GM23338 (cell line): ENCODE results near the gene WDR5B. TPM values are rescaled to one million over a fixed set of nuclear protein-coding genes. Genes with fewer than 3 reads are reported as not detected.

Experiments used
- ATAC-seq: fragments of 200-7000 bp; cut with Tn5 transposase; 3 replicates; pipeline ENCODE4 v1.9.1; 2020
- DNase-seq: peaks from one replicate; pipeline ENCODE4 v3.0.0-alpha.2; 2015; ENCODE audit warnings: low spot score
- H2AFZ ChIP-seq: fragments of 200-600 bp; sonication (generic); 2 replicates; pipeline ENCODE4 v1.8.0; 2016; ENCODE audit warnings: antibody characterized with exemption, mild to moderate bottlenecking, moderate library complexity
- H3F3A ChIP-seq: fragments of 200-600 bp; sonication (generic); replicated peaks from 2 replicates; pipeline ENCODE4 v1.8.0; 2017; ENCODE audit warnings: antibody characterized with exemption, mixed run types, low read depth
- H3K27ac ChIP-seq: fragments of 200-600 bp; sonication (generic); 2 replicates; pipeline ENCODE4 v1.6.1; 2016; ENCODE audit warnings: low read depth
- H3K27me3 ChIP-seq: fragments of 200-600 bp; sonication (generic); 2 replicates; pipeline ENCODE4 v1.8.0; 2016; ENCODE audit warnings: mild to moderate bottlenecking, mixed run types, moderate library complexity; ENCODE audit not compliant: insufficient read depth
- H3K36me3 ChIP-seq: fragments of 200-600 bp; sonication (generic); 2 replicates; pipeline ENCODE4 v1.8.0; 2016; ENCODE audit warnings: mild to moderate bottlenecking; ENCODE audit not compliant: insufficient read depth
- H3K4me1 ChIP-seq: fragments of 200-600 bp; sonication (generic); 2 replicates; pipeline ENCODE4 v1.8.0; 2016; ENCODE audit warnings: mild to moderate bottlenecking, moderate library complexity; ENCODE audit not compliant: insufficient read depth
- H3K4me2 ChIP-seq: fragments of 200-600 bp; sonication (generic); 2 replicates; pipeline ENCODE4 v1.7.1; 2017; ENCODE audit warnings: mixed run types
- H3K4me3 ChIP-seq: fragments of 200-600 bp; sonication (generic); 2 replicates; pipeline ENCODE4 v1.6.1; 2016; ENCODE audit warnings: mixed run types
- H3K79me2 ChIP-seq: fragments of 200-600 bp; sonication (generic); replicated peaks from 2 replicates; pipeline ENCODE4 v1.8.0; 2017; ENCODE audit warnings: mild to moderate bottlenecking; ENCODE audit not compliant: insufficient read depth
- H3K9me2 ChIP-seq: fragments of 200-600 bp; sonication (generic); 2 replicates; pipeline ENCODE4 v1.8.0; 2017; ENCODE audit not compliant: insufficient read depth
- H4K20me1 ChIP-seq: fragments of 200-600 bp; sonication (generic); replicated peaks from 2 replicates; pipeline ENCODE4 v1.8.0; 2017; ENCODE audit warnings: mild to moderate bottlenecking; ENCODE audit not compliant: insufficient read depth
- H3K27ac Mint-ChIP-seq: 2 replicates; pipeline ENCODE4 v1.8.0; 2020; ENCODE audit warnings: inconsistent platforms, mild to moderate bottlenecking, moderate library complexity, mixed read lengths
- H3K27me3 Mint-ChIP-seq: 3 replicates; pipeline ENCODE4 v1.8.0; 2022; ENCODE audit warnings: low read depth, mild to moderate bottlenecking, moderate library complexity, mixed read lengths, inconsistent platforms; ENCODE audit not compliant: insufficient read depth, poor library complexity
- H3K36me3 Mint-ChIP-seq: 3 replicates; pipeline ENCODE4 v1.8.0; 2021; ENCODE audit warnings: low read depth, mild to moderate bottlenecking, inconsistent platforms, moderate library complexity, mixed read lengths
- H3K4me1 Mint-ChIP-seq: 3 replicates; pipeline ENCODE4 v1.8.0; 2020; ENCODE audit warnings: mild to moderate bottlenecking, inconsistent platforms, mixed read lengths
- H3K4me3 Mint-ChIP-seq: 3 replicates; pipeline ENCODE4 v1.8.0; 2021; ENCODE audit warnings: moderate library complexity, mild to moderate bottlenecking, inconsistent platforms, mixed read lengths
- H3K9me3 Mint-ChIP-seq: 3 replicates; pipeline ENCODE4 v1.8.0; 2020; ENCODE audit warnings: moderate library complexity, mild to moderate bottlenecking, inconsistent platforms, mixed read lengths
- CTCF ChIP-seq, 2 experiments: fragments of 200-600 bp in 1 of 2; sonication (generic) in 1 of 2; conservative IDR thresholded peaks; 2 replicates each; pipeline versions ENCODE4 v1.5.1 to v1.6.1; 2016 to 2017; ENCODE audit warnings: antibody characterized with exemption in 2 of 2, low read depth in 2 of 2, mild to moderate bottlenecking in 2 of 2, moderate library complexity in 1 of 2
- ETS1 ChIP-seq: IDR thresholded peaks from 2 replicates; pipeline ENCODE4 v1.6.1; 2016; ENCODE audit warnings: antibody characterized with exemption
- POLR2AphosphoS5 ChIP-seq: IDR thresholded peaks from 2 replicates; pipeline ENCODE4 v1.6.1; 2016; ENCODE audit warnings: antibody characterized with exemption, low read depth
- REST ChIP-seq: IDR thresholded peaks from one replicate; pipeline ENCODE4 v1.6.1; 2018; ENCODE audit warnings: antibody characterized with exemption; ENCODE audit not compliant: unreplicated experiment
- ZNF462 ChIP-seq: fragments of 250-450 bp; sonication (Bioruptor Pico); IDR thresholded peaks from 2 replicates; pipeline ENCODE4 v1.5.0; 2020; ENCODE audit warnings: mild to moderate bottlenecking, moderate library complexity
- polyA plus RNA-seq: library from polyadenylated mRNA; unstranded; fragments of >200 nt; fragmentation: Nextera tagmentation; extraction: Ambion mirVana; gene quantifications from 2 replicates; pipeline ENCODE4 v1.2.1, GENCODE V29; 2016
- total RNA-seq: library from RNA; depleted of rRNA; stranded (reverse); fragments of >200 nt; shearing (Covaris generic); gene quantifications from 2 replicates; pipeline ENCODE4 v1.2.3, GENCODE V29; 2014

The WDR5B gene
- total and polyA plus RNA-seq, 2 experiments from 2014 or later = 0.81 to 2.7 TPM

GRCh38 chr3:122461806-122462205 is 45.9 kb upstream of the WDR5B start:
- H3K27ac Mint-ChIP-seq = no peak overlapping the region

More at GRCh38 chr3:122461806-122462205, 45.9 kb upstream of the WDR5B start:
- peaks cover 9% of the 10 kb centered on the region for H3K79me2 ChIP-seq
- no peaks in the 10 kb centered on the region for H3K4me1 ChIP-seq
- Mint-ChIP-seq H3K27me3 (no peaks in the 10 kb centered on the region), H3K9me3 (no peaks in the 10 kb centered on the region), H3K36me3 (peaks cover 52% of the 10 kb centered on the region), H3K4me3 (no peak overlapping the region), H3K4me1 (no peaks in the 10 kb centered on the region)
- no peak for TF ChIP-seq REST
- TF ChIP-seq POLR2AphosphoS5 = no peak
- TF ChIP-seq ETS1 = no peak
- TF ChIP-seq CTCF (conservative IDR thresholded peaks at IDR 0.05; ENCODE audit: low read depth in 2 of 2) = no peak
- TF ChIP-seq ZNF462 = no peak
- no peak overlapping the region; the same call in 1 of the 2 replicates for H3K27ac ChIP-seq
- H3K36me3 ChIP-seq = peaks cover 28% of the 10 kb centered on the region
- H3K4me2 ChIP-seq = no peak overlapping the region
- H3K27me3 ChIP-seq = no peaks in the 10 kb centered on the region
- ATAC-seq (no peak), DNase-seq (no peak)
- no peak overlapping the region for H3K4me3 ChIP-seq
- no peaks in the 10 kb centered on the region for H3K9me2 ChIP-seq
- H4K20me1 ChIP-seq = 0 out of 2 replicates have a peak, but pooled peaks cover 3% of the 10 kb centered on the region
- H3F3A ChIP-seq = peaks cover 4% of the 10 kb centered on the region; the same call in 1 of the 2 replicates
- no peak overlapping the region for H2AFZ ChIP-seq
